Neural progenitor cell (in vitro differentiated cells): ENCODE measurements around the gene UBR4. TPM values are rescaled to one million over a fixed set of nuclear protein-coding genes. Genes with fewer than 3 reads are reported as not detected.

Experiments
- DNase-seq: peaks from one replicate; pipeline ENCODE4 v3.0.0-alpha.2; 2016; ENCODE audit warnings: low spot score
- H2AFZ ChIP-seq: fragments of 200-600 bp; sonication (generic); replicated peaks from 2 replicates; pipeline ENCODE4 v1.6.1; 2016; ENCODE audit warnings: antibody characterized with exemption
- H3F3A ChIP-seq: fragments of 200-600 bp; sonication (generic); 2 replicates; pipeline ENCODE4 v1.6.1; 2016; ENCODE audit warnings: antibody characterized with exemption, low read depth
- H3K27ac ChIP-seq: fragments of 200-600 bp; sonication (generic); 2 replicates; pipeline ENCODE4 v1.5.1; 2016; ENCODE audit warnings: mild to moderate bottlenecking
- H3K27me3 ChIP-seq: fragments of 200-600 bp; sonication (generic); 2 replicates; pipeline ENCODE4 v1.6.1; 2016; ENCODE audit warnings: mild to moderate bottlenecking, moderate library complexity
- H3K36me3 ChIP-seq: fragments of 200-600 bp; sonication (generic); 2 replicates; pipeline ENCODE4 v1.5.1; 2016
- H3K4me1 ChIP-seq: fragments of 200-600 bp; sonication (generic); 2 replicates; pipeline ENCODE4 v1.6.1; 2016; ENCODE audit warnings: mixed run types
- H3K4me2 ChIP-seq: fragments of 200-600 bp; sonication (generic); 2 replicates; pipeline ENCODE4 v1.6.1; 2016
- H3K4me3 ChIP-seq: fragments of 200-600 bp; sonication (generic); 2 replicates; pipeline ENCODE4 v1.5.1; 2016
- H3K79me2 ChIP-seq: fragments of 200-600 bp; sonication (generic); 2 replicates; pipeline ENCODE4 v1.6.1; 2016; ENCODE audit warnings: low read depth
- H3K9ac ChIP-seq: fragments of 200-600 bp; sonication (generic); 2 replicates; pipeline ENCODE4 v1.6.1; 2016
- H3K9me3 ChIP-seq: fragments of 200-600 bp; sonication (generic); 2 replicates; pipeline ENCODE4 v1.5.1; 2016; ENCODE audit warnings: low read depth
- H4K20me1 ChIP-seq: fragments of 200-600 bp; sonication (generic); 2 replicates; pipeline ENCODE4 v1.6.1; 2016; ENCODE audit warnings: low read depth
- H3K27ac Mint-ChIP-seq: 3 replicates; pipeline ENCODE4 v1.8.0; 2021; ENCODE audit warnings: mixed read lengths
- H3K27me3 Mint-ChIP-seq: 2 replicates; pipeline ENCODE4 v1.8.0; 2022; ENCODE audit warnings: low read depth, mild to moderate bottlenecking, inconsistent platforms, moderate library complexity, mixed read lengths; ENCODE audit not compliant: insufficient read depth
- H3K36me3 Mint-ChIP-seq: 3 replicates; pipeline ENCODE4 v1.8.0; 2021; ENCODE audit warnings: mixed read lengths
- H3K4me1 Mint-ChIP-seq: 3 replicates; pipeline ENCODE4 v1.8.0; 2021; ENCODE audit warnings: mixed read lengths
- H3K4me3 Mint-ChIP-seq: 3 replicates; pipeline ENCODE4 v1.8.0; 2021; ENCODE audit warnings: mild to moderate bottlenecking, moderate library complexity, mixed read lengths
- H3K9me3 Mint-ChIP-seq: 3 replicates; pipeline ENCODE4 v1.8.0; 2020; ENCODE audit warnings: mixed read lengths
- CTCF ChIP-seq: fragments of 200-600 bp; sonication (generic); IDR thresholded peaks from 2 replicates; pipeline ENCODE4 v1.5.1; 2017; ENCODE audit warnings: antibody characterized with exemption, mild to moderate bottlenecking
- EZH2 ChIP-seq: fragments of 200-600 bp; sonication (generic); IDR thresholded peaks from 2 replicates; pipeline ENCODE4 v1.6.1; 2017; ENCODE audit warnings: antibody characterized with exemption, mild to moderate bottlenecking, moderate library complexity
- EZH2phosphoT487 ChIP-seq: fragments of 200-600 bp; sonication (generic); IDR thresholded peaks from 2 replicates; pipeline ENCODE4 v1.6.1; 2017; ENCODE audit warnings: antibody characterized with exemption
- total RNA-seq: library from RNA; depleted of rRNA; stranded (reverse); fragments of >200 nt; gene quantifications from 2 replicates; pipeline ENCODE4 v1.2.3, GENCODE V29; 2015; ENCODE audit warnings: low replicate concordance

Gene UBR4
- total RNA-seq, 1 donor from 2014 or later, result 71.2 TPM

GRCh38 chr1:19229229-19229628 lies 19.2 kb upstream of the UBR4 start:
- no peak overlapping the region for H3K9ac ChIP-seq
- DNase-seq, result no peak
- no peak overlapping the region for H3K27ac ChIP-seq
- H2AFZ ChIP-seq, result no peak overlapping the region
- H3F3A ChIP-seq, result no peaks in the 10 kb centered on the region
- H3K4me3 ChIP-seq, result no peak overlapping the region
- H3K79me2 ChIP-seq, result no peaks in the 10 kb centered on the region
- Mint-ChIP-seq H3K4me1 (no peaks in the 10 kb centered on the region), H3K27ac (no peak overlapping the region), H3K9me3 (no peaks in the 10 kb centered on the region), H3K27me3 (no peaks in the 10 kb centered on the region), H3K4me3 (no peak overlapping the region), H3K36me3 (peaks cover 26% of the 10 kb centered on the region)
- H4K20me1 ChIP-seq, result peaks cover 4% of the 10 kb centered on the region
- H3K4me2 ChIP-seq, result no peak overlapping the region
- H3K27me3 ChIP-seq, result no peaks in the 10 kb centered on the region
- no peaks in the 10 kb centered on the region for H3K4me1 ChIP-seq
- no peaks in the 10 kb centered on the region for H3K9me3 ChIP-seq
- H3K36me3 ChIP-seq, result no peaks in the 10 kb centered on the region
- TF ChIP-seq CTCF, result no peak
- no peak for TF ChIP-seq EZH2
- no peak for TF ChIP-seq EZH2phosphoT487

DNA sequence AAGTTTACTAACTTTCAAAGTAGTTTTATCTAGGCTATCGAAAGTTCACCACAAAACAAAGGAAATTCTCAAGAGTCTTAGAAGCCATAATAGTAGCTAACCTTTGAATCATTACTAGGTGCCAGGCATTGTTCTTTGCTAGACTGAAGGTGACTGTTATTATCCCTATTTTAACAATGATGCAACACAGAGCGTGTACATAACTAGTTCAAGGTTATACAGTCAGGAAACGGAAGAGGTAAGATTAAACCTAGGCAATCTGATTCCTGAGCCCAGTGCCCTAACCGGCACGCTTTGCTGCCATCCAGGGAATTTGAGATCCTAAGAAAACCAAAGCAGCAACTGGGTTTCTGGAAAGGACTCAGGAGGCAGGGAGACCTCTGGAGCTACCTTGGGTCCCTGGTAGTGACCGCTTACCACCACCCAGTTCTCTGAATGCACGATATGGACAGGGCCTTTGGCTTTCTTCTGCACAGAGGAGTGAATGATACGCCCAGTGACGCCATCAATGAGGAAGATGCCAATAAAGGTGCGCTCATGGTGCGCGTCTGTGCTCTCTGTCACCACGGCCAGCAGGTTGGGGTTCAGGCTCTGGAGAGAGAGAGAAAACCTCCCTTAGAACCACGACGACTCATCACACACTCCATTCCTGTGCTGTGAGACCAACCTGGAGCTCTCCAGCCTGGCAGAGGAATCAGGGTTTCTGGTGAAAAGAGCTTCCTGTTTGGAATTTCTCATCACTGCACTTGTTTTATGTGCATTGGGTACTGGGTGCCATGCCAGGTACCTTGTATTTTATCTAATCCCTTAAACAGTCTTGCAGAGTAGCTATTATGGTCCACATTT lies 13.1 kb upstream of the UBR4 start:
- no peak overlapping the region for H3K4me2 ChIP-seq
- no peak overlapping the region for H2AFZ ChIP-seq
- no peaks in the 10 kb centered on the region for H3K4me1 ChIP-seq
- no peak overlapping the region for H3K27ac Mint-ChIP-seq
- peaks cover 43% of the 10 kb centered on the region for H3K36me3 Mint-ChIP-seq
- H3K9ac ChIP-seq, result no peak overlapping the region
- H3K4me1 Mint-ChIP-seq, result no peaks in the 10 kb centered on the region
- TF ChIP-seq EZH2phosphoT487, result no peak
- TF ChIP-seq CTCF, result no peak
- TF ChIP-seq EZH2, result no peak
- no peak for DNase-seq
- H3K27ac ChIP-seq, result no peak overlapping the region
- no peaks in the 10 kb centered on the region for H3F3A ChIP-seq
- H3K27me3 ChIP-seq, result no peaks in the 10 kb centered on the region
- H4K20me1 ChIP-seq, result peaks cover 4% of the 10 kb centered on the region
- no peaks in the 10 kb centered on the region for H3K79me2 ChIP-seq
- no peak overlapping the region for H3K4me3 ChIP-seq
- no peak overlapping the region for H3K4me3 Mint-ChIP-seq
- H3K36me3 ChIP-seq, result peaks cover 6% of the 10 kb centered on the region
- H3K9me3 Mint-ChIP-seq, result no peaks in the 10 kb centered on the region
- H3K27me3 Mint-ChIP-seq, result no peaks in the 10 kb centered on the region
- no peaks in the 10 kb centered on the region for H3K9me3 ChIP-seq

GRCh38 chr1:19222573-19222972 lies 12.5 kb upstream of the UBR4 start:
- no peaks in the 10 kb centered on the region for H3K9me3 Mint-ChIP-seq
- Histone ChIP-seq H3K4me2 (no peak overlapping the region), H3K4me1 (no peaks in the 10 kb centered on the region), H3K36me3 (peaks cover 10% of the 10 kb centered on the region), H3K9ac (no peak overlapping the region), H3K27ac (no peak overlapping the region), H2AFZ (no peak overlapping the region), H3K4me3 (no peak overlapping the region), H3K9me3 (no peaks in the 10 kb centered on the region), H4K20me1 (peaks cover 4% of the 10 kb centered on the region), H3F3A (no peaks in the 10 kb centered on the region), H3K27me3 (no peaks in the 10 kb centered on the region), H3K79me2 (no peaks in the 10 kb centered on the region)
- no peak overlapping the region for H3K4me3 Mint-ChIP-seq
- no peaks in the 10 kb centered on the region for H3K27me3 Mint-ChIP-seq
- no peaks in the 10 kb centered on the region for H3K4me1 Mint-ChIP-seq
- no peak for TF ChIP-seq CTCF
- TF ChIP-seq EZH2phosphoT487, result no peak
- TF ChIP-seq EZH2, result no peak
- H3K27ac Mint-ChIP-seq, result no peak overlapping the region
- no peak for DNase-seq
- H3K36me3 Mint-ChIP-seq, result peaks cover 41% of the 10 kb centered on the region
